HCT116 (cell line): Measurements from ENCODE around the gene F2RL2.

Source experiments
- FOSL1 ChIP-seq: IDR thresholded peaks from 2 replicates; pipeline ENCODE4 v1.6.1; 2012; ENCODE audit warnings: low read depth
- RAD21 ChIP-seq: IDR thresholded peaks from 2 replicates; pipeline ENCODE4 v1.6.1; 2012; ENCODE audit warnings: low read depth, mild to moderate bottlenecking
- SIN3A ChIP-seq: IDR thresholded peaks from 2 replicates; pipeline ENCODE4 v1.6.1; 2012; ENCODE audit warnings: low read depth
- ZNF274 ChIP-seq: fragments of 200-500 bp; sonication (Bioruptor generic); IDR thresholded peaks from 2 replicates; pipeline ENCODE4 v1.6.1; 2014; ENCODE audit warnings: mild to moderate bottlenecking, low read depth, low read length, inconsistent platforms
- TF ChIP-seq, protein P1 (sequence below), 3 experiments: fragments of 200-600 bp in 1 of 3; sonication (generic) in 1 of 3; IDR thresholded peaks in 2 of 3; conservative IDR thresholded peaks in 1 of 3; 2 replicates each; pipeline ENCODE4 v1.5.1; 2012 to 2017; ENCODE audit warnings: low read depth in 2 of 3, low read length in 2 of 3, antibody characterized with exemption in 1 of 3, borderline replicate concordance in 1 of 3, control low read depth in 1 of 3, mild to moderate bottlenecking in 1 of 3, mixed read lengths in 1 of 3, mixed run types in 1 of 3, moderate library complexity in 1 of 3; ENCODE audit not compliant: insufficient read depth in 1 of 3

DNA sequence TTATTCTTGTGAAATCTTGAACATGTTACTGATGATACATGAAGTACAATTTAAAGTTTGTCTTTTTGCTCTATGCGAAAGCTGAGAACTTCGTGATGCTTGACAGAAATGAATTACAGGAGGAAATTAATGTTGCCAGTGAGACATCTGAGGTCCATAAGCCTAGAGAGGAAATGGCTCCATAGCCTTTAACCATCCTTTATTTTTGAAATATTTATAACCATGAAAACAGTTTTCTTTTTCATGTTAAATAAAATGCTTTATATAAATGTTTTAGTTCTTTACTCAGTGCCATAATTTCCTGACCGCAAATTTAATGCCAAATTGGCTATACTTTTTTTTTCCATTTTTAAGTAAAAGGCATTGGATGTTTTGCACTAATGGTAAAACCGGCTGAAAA is 29.1 kb downstream of the F2RL2 start:
- TF ChIP-seq FOSL1 (no peak), RAD21 (no peak), ZNF274 (no peak), SIN3A (no peak)
- TF ChIP-seq, protein P1, sequence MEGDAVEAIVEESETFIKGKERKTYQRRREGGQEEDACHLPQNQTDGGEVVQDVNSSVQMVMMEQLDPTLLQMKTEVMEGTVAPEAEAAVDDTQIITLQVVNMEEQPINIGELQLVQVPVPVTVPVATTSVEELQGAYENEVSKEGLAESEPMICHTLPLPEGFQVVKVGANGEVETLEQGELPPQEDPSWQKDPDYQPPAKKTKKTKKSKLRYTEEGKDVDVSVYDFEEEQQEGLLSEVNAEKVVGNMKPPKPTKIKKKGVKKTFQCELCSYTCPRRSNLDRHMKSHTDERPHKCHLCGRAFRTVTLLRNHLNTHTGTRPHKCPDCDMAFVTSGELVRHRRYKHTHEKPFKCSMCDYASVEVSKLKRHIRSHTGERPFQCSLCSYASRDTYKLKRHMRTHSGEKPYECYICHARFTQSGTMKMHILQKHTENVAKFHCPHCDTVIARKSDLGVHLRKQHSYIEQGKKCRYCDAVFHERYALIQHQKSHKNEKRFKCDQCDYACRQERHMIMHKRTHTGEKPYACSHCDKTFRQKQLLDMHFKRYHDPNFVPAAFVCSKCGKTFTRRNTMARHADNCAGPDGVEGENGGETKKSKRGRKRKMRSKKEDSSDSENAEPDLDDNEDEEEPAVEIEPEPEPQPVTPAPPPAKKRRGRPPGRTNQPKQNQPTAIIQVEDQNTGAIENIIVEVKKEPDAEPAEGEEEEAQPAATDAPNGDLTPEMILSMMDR (IDR thresholded peaks at IDR 0.05 in 2 of 3, conservative IDR thresholded peaks at IDR 0.05 in 1 of 3; ENCODE audit: borderline replicate concordance in 1 of 3, insufficient read depth in 1 of 3, low read depth in 2 of 3, low read length in 2 of 3): no peak
